SK-N-MC (cell line): ENCODE measurements around the gene CHRNG.

ENCODE experiments used
- DNase-seq: peaks from one replicate; pipeline ENCODE4 v3.0.0-alpha.2; 2011; ENCODE audit warnings: low read depth, low spot score
- H3K27ac ChIP-seq: fragments of 200-600 bp; sonication (generic); 2 replicates; pipeline ENCODE4 v1.5.1; 2016; ENCODE audit warnings: mixed run types
- H3K36me3 ChIP-seq: fragments of 200-600 bp; sonication (generic); 2 replicates; pipeline ENCODE4 v1.6.1; 2017; ENCODE audit warnings: antibody characterized with exemption, low read length, mixed read lengths; ENCODE audit not compliant: insufficient read depth
- H3K4me3 ChIP-seq: fragments of 200-600 bp; sonication (generic); 2 replicates; pipeline ENCODE4 v1.5.1; 2016
- H3K9ac ChIP-seq: fragments of 200-600 bp; sonication (generic); 2 replicates; pipeline ENCODE4 v1.8.0; 2017; ENCODE audit warnings: mixed run types, mixed read lengths; ENCODE audit not compliant: insufficient read length
- H3K9me3 ChIP-seq: fragments of 200-600 bp; sonication (generic); 2 replicates; pipeline ENCODE4 v1.6.1; 2017; ENCODE audit warnings: low read depth, mild to moderate bottlenecking, antibody characterized with exemption, low read length, moderate library complexity, mixed read lengths
- EZH2 ChIP-seq: fragments of 200-600 bp; sonication (generic); IDR thresholded peaks from one replicate; pipeline ENCODE4 v1.6.1; 2017; ENCODE audit warnings: antibody characterized with exemption
- FOXP2 ChIP-seq: optimal IDR thresholded peaks from 2 replicates; pipeline ENCODE3; 2011; ENCODE audit warnings: mild to moderate bottlenecking, moderate library complexity; ENCODE audit not compliant: insufficient read depth; ENCODE audit errors: extremely low read length, control extremely low read depth
- POLR2AphosphoS5 ChIP-seq: IDR thresholded peaks from 2 replicates; pipeline ENCODE4 v1.6.1; 2012; ENCODE audit warnings: mild to moderate bottlenecking, low read depth, low read length, borderline replicate concordance

The CHRNG gene

DNA sequence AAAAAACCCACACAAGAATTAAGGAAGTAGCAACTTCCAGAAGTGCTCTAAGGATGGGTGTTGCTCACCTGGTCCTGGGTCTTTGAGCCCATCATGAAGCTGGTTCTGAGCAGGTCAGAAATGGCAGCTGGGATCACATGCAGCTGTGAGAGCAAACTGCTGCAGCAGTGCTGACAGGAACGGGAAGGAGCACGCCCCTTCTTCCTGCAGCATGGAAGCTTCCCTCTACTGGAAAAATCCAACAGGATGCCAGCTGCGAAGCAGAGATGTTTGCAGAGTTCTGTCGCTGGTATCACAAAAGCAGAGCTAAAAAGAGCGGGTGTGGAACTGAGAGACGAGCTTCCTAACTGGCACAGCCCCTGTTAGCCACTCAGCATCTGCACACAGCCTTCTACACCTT lies 44.7 kb downstream of the CHRNG start:
- Histone ChIP-seq H3K9me3 (no peaks in the 10 kb centered on the region), H3K27ac (no peak overlapping the region)

DNA sequence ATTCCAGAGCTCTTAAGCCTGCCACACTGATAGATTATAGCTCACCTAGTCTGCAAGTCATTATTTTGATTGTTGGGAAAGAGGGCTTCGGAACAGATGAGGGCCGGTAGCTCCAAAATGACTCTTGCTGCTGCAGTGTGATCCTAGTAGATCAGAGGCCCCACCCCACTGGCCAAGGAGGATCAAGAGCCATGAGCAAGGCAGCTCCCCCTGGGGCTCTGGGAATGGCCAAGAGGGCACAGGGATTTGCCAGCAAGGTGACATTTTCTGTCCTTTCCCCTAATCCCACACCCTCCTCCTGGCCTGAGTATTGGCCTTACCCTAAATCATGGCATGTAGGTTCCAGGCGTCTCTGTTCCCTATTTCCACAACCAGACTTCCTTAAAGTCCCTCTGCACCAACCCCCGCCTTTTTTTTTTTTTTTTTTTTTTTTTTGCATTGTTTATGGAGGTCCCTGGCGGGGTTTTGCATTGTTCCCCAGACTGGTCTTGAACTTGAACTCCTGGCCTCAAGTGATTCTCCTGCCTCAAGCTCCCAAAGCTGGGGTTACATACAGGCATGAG lies 47.5 kb downstream of the CHRNG start:
- H3K36me3 ChIP-seq: no peaks in the 10 kb centered on the region; the same call in 1 of the 2 replicates
- no peak overlapping the region for H3K9ac ChIP-seq
- H3K9me3 ChIP-seq: no peaks in the 10 kb centered on the region
- H3K4me3 ChIP-seq: no peak overlapping the region
- no peak for DNase-seq
- TF ChIP-seq POLR2AphosphoS5 (no peak), FOXP2 (no peak), EZH2 (no peak)
- no peak overlapping the region for H3K27ac ChIP-seq

More for the DNA sequence above, 44.7 kb downstream of the CHRNG start:
- Histone ChIP-seq H3K9ac (no peak overlapping the region), H3K36me3 (peaks cover 4% of the 10 kb centered on the region; the same call in 1 of the 2 replicates), H3K4me3 (no peak overlapping the region)
- no peak for TF ChIP-seq POLR2AphosphoS5
- no peak for TF ChIP-seq FOXP2
- no peak for TF ChIP-seq EZH2
- no peak for DNase-seq

DNA sequence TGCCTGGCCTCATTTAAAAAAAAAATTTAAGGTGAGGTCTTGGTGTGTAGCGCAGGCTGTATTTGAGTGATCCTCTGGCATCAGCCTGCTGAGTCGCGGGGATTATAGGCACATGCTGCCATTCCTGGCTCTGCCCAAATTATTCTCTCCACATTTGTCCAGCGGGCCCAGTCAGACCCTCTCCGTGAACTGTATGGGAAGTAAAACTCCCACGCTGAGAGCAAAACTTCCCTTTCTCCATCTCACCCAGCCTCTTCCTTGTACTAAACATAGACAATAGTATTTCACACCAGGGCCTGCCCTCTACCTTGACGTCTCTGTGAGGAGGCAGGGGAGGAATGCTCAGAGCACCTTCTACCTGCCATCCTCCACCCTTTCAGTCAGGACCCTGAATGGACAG lies 48.0 kb downstream of the CHRNG start:
- H3K36me3 ChIP-seq: no peaks in the 10 kb centered on the region; the same call in 1 of the 2 replicates
- no peaks in the 10 kb centered on the region for H3K9me3 ChIP-seq
- TF ChIP-seq FOXP2 (no peak), POLR2AphosphoS5 (no peak), EZH2 (no peak)
- H3K27ac ChIP-seq: no peak overlapping the region
- H3K9ac ChIP-seq: no peak overlapping the region
- no peak overlapping the region for H3K4me3 ChIP-seq
- no peak for DNase-seq

DNA sequence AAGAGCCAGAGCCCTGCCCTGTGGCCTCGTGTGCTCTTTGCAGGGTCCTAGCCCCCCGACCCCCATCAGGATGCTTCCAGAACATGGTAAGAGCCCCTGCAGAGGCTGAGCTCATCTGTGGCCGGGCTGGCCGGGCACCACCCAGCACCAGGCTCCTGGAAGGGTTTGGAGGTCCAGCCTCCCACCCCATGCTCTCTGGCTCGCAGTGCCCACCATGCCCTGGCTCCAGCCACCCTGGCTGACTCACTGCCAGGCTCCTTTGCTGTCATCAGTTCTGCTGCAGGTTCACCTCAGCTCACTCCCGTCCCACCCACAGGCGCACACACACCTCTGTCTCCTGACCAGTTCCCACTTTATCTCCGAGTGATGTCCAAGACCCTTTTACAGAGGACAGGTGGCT lies 48.5 kb downstream of the CHRNG start:
- Histone ChIP-seq H3K27ac (no peak overlapping the region), H3K9me3 (no peaks in the 10 kb centered on the region), H3K4me3 (no peak overlapping the region), H3K36me3 (no peaks in the 10 kb centered on the region; the same call in 1 of the 2 replicates), H3K9ac (no peak overlapping the region)
- no peak for DNase-seq
- TF ChIP-seq EZH2 (no peak), FOXP2 (no peak), POLR2AphosphoS5 (no peak)

DNA sequence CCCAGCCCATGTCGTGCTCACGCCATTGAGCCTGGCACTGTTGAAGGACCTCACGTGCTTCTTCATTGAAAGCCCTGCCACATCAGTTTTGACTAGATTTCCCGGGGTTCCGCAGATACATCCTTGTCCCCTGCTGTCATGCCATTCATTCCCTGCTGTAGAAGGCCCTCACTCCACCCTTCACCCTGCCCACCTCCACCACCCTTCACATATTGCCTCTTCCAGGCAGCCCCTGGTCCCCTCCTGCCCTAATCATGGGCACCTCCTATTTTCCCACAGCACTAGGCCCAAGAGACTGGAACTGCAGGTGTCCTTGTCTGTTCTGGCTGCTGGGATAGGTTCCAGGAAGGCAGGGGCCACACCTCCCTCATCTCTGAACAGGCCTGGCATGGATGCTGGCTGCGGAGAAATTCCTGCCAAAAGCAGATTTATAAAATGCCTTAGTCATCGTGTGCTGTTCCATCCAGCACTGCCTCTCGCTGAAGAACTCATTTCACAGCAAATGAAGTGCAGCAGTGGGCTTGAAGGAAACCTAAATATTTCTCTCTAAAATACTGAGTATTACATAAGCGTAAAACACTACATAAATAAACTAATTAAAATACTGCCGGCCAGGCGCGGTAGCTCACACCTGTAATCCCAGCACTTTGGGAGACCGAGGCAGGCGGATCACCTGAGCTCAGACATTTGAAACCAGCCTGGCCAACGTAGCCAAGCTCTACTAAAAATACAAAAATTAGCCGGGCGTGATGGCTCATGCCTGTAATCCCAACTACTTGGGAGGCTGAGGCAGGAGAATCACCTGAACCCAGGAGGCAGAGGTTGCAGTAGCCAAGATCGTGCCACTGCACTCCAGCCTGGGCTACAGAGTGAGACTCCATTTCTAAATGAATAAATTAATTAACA lies 49.4 kb downstream of the CHRNG start:
- Histone ChIP-seq H3K27ac (no peak overlapping the region), H3K9me3 (no peaks in the 10 kb centered on the region), H3K36me3 (no peaks in the 10 kb centered on the region; the same call in 1 of the 2 replicates), H3K9ac (no peak overlapping the region), H3K4me3 (no peak overlapping the region)
- no peak for DNase-seq
- no peak for TF ChIP-seq POLR2AphosphoS5
- TF ChIP-seq FOXP2: no peak
- TF ChIP-seq EZH2: no peak

DNA sequence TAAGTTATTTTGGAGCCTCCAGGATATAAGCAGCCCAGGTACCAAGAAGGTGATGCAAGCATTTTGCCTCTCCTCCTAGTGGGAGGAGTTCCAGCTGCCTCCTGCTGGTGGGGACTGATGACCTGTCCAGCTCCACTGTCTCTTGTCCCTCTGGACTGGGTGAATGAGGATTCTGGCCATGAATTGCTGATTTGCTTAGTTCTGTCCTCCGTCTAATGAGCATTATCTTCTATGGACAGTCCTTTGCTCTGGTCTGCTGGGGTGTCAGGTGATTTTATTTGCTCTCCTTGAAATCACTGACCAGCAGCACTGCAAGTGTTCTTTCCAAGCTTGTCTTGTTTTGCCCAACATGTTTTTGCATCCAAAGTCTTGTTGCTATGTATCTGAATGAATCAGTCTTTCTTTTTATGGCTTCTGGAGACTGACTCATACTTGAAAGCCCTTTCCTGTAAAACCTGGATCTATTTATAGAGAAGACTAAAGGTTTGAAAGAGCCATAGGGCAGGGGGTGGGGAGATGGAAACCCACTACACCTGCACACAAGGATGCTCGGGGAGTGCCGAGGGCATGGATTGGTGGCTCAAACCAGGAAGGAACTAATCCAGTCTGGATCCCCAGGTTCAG lies 53.4 kb downstream of the CHRNG start:
- no peak for TF ChIP-seq POLR2AphosphoS5
- TF ChIP-seq FOXP2: no peak
- no peak for TF ChIP-seq EZH2
- Histone ChIP-seq H3K9ac (no peak overlapping the region), H3K4me3 (no peak overlapping the region), H3K9me3 (no peaks in the 10 kb centered on the region), H3K36me3 (no peaks in the 10 kb centered on the region), H3K27ac (no peak overlapping the region)
- DNase-seq: no peak

DNA sequence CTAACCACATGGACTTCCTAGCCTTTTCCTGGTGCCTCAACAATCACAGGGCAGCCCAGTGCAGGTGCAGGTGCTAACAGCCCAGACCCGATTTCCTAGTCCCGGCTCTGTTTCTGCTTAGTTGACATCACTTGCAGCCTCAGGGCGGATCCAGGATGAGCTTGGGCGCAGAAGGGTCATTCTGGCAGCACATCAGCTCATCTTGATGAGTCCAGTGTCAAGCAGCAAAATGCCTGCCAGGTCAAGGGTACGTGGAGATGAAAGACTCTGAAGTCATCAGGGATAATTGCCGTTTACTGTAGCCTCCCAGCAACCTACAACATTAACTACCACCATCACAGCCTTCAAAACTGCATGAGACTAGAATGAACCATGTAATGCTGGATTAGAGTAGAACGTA lies 54.5 kb downstream of the CHRNG start:
- Histone ChIP-seq H3K36me3 (no peaks in the 10 kb centered on the region), H3K4me3 (no peak overlapping the region), H3K27ac (no peak overlapping the region), H3K9me3 (no peaks in the 10 kb centered on the region), H3K9ac (no peak overlapping the region)
- TF ChIP-seq POLR2AphosphoS5 (no peak), EZH2 (no peak), FOXP2 (no peak)
- DNase-seq: no peak
